HL-60/S4 treated with retinoic acid at 250 ng/mL for 4 days and 3 days (cell line): ENCODE results near the gene TTLL4.
"Not testable (repeated sequence)": the region's sequence is repeated elsewhere in the genome, so short reads cannot be mapped to it uniquely, and the experiment has no call there.

Source experiments
- in situ Hi-C: fragments of 300-500 bp; cut with MboI; formaldehyde crosslinking; loops from 2 replicates; pipeline ENCODE4 v1.7.0; 2022; ENCODE audit warnings: low sequenced_read_pairs

TTLL4 gene

GRCh38 chr2:218710687-218711549 lies at the start of gene TTLL4:
Gene TTLL4 (plus strand): TSS chr2:218710835. CDS start chr2:218737677, 26,842 bp downstream.
- in situ Hi-C loops: no loop called here

- in situ Hi-C loops: no loop called here
Observed at GRCh38 chr2:218662377-218662776, 48.3 kb upstream of the TTLL4 start.

GRCh38 chr2:218662827-218663226 lies 47.8 kb upstream of the TTLL4 start:
- in situ Hi-C loops: no loop called here

- in situ Hi-C loops: no loop called here
Observed at GRCh38 chr2:218663901-218664300, 46.7 kb upstream of the TTLL4 start.

GRCh38 chr2:218664653-218665052 lies 46.0 kb upstream of the TTLL4 start:
- in situ Hi-C loops: no loop called here

DNA sequence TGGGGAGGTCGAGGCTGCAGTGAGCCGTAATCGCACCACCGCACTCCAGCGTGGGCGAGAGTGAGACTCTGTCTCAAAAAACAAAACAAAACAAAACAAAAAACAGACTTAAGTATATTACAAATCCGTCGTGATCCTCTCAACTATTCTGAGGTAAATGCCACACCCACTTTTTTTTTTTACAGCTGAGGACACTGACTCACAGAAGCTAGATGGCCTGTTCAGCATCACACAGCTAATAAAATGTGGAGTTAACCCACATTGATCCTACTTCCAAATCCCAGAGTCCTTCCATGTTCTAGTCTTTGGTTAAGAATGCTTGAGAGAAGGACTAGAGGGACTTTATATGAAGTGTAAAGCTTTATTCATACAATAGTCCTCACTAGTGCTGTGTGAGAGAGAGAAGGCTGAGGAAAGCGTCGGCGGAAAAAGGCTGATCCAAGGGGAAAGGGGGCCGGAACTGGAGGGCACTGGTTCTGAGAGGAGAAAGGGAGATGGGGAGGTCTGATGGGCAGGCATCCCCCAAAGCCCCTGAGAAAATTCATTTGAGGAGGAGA lies 39.5 kb upstream of the TTLL4 start:
- in situ Hi-C loops: no loop called here

- in situ Hi-C loops: no loop called here
Observed at GRCh38 chr2:218671654-218672566, 38.7 kb upstream of the TTLL4 start, which contains the start of the genes RNF25 and STK36. Gene RNF25 (minus strand): TSS chr2:218672002. CDS start chr2:218671970, 32 bp downstream. Gene STK36 (plus strand): TSS chr2:218672086. CDS start chr2:218672830, 744 bp downstream.

DNA sequence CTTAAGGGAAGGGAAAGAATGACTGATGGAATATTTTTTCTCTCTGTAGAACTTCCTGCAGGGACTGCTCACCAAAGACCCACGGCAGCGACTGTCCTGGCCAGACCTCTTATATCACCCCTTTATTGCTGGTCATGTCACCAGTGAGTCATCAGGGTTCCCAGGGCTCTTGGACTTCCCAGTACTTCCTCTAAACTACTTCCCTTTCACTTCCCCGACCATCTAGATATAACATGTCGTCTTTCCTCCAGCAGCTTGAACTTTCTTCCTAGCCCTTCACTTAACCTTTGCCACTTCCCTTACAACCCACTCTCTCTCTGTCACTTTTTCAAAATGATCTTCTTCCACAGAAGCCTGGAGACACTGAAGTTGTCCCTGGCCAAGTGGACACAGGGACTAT lies 31.5 kb upstream of the TTLL4 start:
- in situ Hi-C loops: no loop called here

GRCh38 chr2:218680061-218680460 lies 30.6 kb upstream of the TTLL4 start:
- in situ Hi-C loops: no loop called here

GRCh38 chr2:218687400-218688060 lies 23.1 kb upstream of the TTLL4 start:
- in situ Hi-C loops: not testable (repeated sequence)

- in situ Hi-C loops: no loop called here
Observed at GRCh38 chr2:218691234-218691633, 19.4 kb upstream of the TTLL4 start.

GRCh38 chr2:218694405-218695145 lies 16.1 kb upstream of the TTLL4 start:
- in situ Hi-C loops: no loop called here

- in situ Hi-C loops: no loop called here
Observed at GRCh38 chr2:218698885-218699284, 11.8 kb upstream of the TTLL4 start.

GRCh38 chr2:218701806-218702205 lies 8.8 kb upstream of the TTLL4 start:
- in situ Hi-C loops: no loop called here

DNA sequence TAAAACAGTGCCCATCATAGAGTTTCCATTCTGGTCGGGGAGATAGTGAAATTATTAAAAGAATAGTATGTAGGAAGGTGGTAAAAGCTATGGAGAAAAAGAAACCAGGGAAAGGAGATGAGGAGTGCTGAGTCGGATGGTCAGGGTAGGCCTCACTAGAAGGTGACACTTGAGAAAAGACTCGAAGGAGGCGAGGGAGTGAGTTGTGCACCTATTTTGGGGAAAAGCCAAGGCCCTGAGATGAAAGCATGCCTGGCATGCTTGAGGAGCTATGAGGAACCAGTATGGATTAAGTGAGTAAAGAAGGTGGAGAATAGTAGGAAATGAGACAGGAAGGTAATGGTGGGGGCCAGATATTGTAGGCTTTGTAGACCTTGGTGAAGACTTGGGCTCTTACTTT lies 7.3 kb upstream of the TTLL4 start:
- in situ Hi-C loops: no loop called here

GRCh38 chr2:218708086-218708485 lies 2.5 kb upstream of the TTLL4 start:
- in situ Hi-C loops: no loop called here

DNA sequence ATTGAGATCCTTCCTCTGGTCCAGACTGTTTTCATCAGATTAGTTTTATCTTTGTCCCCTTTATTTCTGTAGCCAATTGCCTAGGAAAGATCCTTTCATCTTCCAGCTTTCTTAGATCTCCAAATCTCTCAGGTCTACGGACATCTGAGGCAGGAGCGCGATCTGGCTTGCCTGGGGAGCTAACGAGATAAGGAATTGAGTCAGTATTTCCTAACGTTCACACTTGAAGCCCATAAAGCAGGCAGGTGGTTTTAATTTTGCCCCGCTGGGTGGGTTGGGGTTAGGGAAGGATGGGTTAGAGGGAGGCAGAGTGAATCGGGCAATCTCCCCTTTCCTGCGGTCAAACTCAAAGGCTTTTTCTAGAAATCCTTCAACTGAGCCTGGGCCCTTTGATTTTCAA lies 727 bp upstream of the TTLL4 start:
- in situ Hi-C loops: no loop called here

- in situ Hi-C loops: no loop called here
Observed at GRCh38 chr2:218710334-218710686, 325 bp upstream of the TTLL4 start.

GRCh38 chr2:218711550-218711929 lies 905 bp downstream of the TTLL4 start:
- in situ Hi-C loops: no loop called here

DNA sequence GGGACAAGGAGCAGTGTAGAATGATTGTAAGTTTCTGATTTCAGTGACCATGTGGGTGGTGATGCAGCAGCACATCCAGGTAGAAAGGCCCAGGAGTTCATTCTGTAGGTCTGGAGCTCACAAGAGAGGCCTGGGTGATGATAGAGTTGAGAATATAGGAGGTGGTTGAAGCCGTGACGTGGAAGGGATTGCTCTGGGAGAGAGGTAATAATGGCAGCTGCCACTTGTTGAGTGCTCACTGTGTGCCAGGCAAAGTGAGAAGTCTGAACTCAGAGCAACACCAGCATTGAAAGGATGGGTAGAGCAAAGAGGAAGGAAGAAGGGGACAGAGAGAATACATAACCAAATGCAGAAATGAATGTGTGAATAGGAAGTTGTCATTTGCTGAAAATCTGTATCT lies 3.3 kb downstream of the TTLL4 start:
- in situ Hi-C loops: no loop called here
